Hematopoietic multipotent progenitor cell (in vitro differentiated cells): Measurements from ENCODE around the gene FOXRED1. TPM values are rescaled to one million over a fixed set of nuclear protein-coding genes. Genes with fewer than 3 reads are reported as not detected.
"Not testable (repeated sequence)": the region's sequence is repeated elsewhere in the genome, so short reads cannot be mapped to it uniquely, and the experiment has no call there.

ENCODE experiments used
- DNase-seq, 3 donors: peaks; one replicate each; pipeline ENCODE4 v3.0.0-alpha.2; 2011 to 2015; ENCODE audit warnings: low read depth in 2 of 3, low spot score in 2 of 3
- total RNA-seq: library from RNA; depleted of rRNA; stranded (reverse); fragments of >200 nt; gene quantifications from one replicate; pipeline ENCODE4 v1.2.3, GENCODE V29; 2012

FOXRED1 gene
- total RNA-seq, result 17.2 TPM

- peak; percentile 95 to 99 (median 99) for DNase-seq
Measured at GRCh38 chr11:126268708-126269579, at the start of gene FOXRED1, which contains the start of gene SRPRA. Gene FOXRED1 (plus strand): TSS chr11:126269154. CDS start chr11:126269207, 53 bp downstream. Gene SRPRA (minus strand): TSS chr11:126268895. CDS start chr11:126268804, 91 bp downstream.

GRCh38 chr11:126219547-126219946 is 49.4 kb upstream of the FOXRED1 start:
- DNase-seq, result no peak

- no peak for DNase-seq
Measured at GRCh38 chr11:126224647-126225294, 44.2 kb upstream of the FOXRED1 start.

GRCh38 chr11:126225295-126225665 is 43.7 kb upstream of the FOXRED1 start:
- no peak for DNase-seq

GRCh38 chr11:126226334-126227084 is 42.4 kb upstream of the FOXRED1 start:
- no peak for DNase-seq

GRCh38 chr11:126229858-126230540 is 39.0 kb upstream of the FOXRED1 start:
- no peak for DNase-seq

- no peak for DNase-seq
Measured at GRCh38 chr11:126231725-126232459, 37.1 kb upstream of the FOXRED1 start.

GRCh38 chr11:126232683-126233082 is 36.3 kb upstream of the FOXRED1 start:
- no peak for DNase-seq

- DNase-seq, result no peak
Measured at GRCh38 chr11:126233391-126233790, 35.6 kb upstream of the FOXRED1 start.

- DNase-seq, result no peak
Measured at GRCh38 chr11:126246636-126247035, 22.3 kb upstream of the FOXRED1 start.

- no peak for DNase-seq
Measured at GRCh38 chr11:126253265-126253664, 15.7 kb upstream of the FOXRED1 start.

GRCh38 chr11:126254819-126255218 is 14.1 kb upstream of the FOXRED1 start:
- DNase-seq, result no peak

GRCh38 chr11:126255507-126255906 is 13.4 kb upstream of the FOXRED1 start:
- DNase-seq, result not testable (repeated sequence)

- no peak for DNase-seq
Measured at GRCh38 chr11:126256216-126256615, 12.7 kb upstream of the FOXRED1 start.

- no peak for DNase-seq
Measured at GRCh38 chr11:126257144-126257543, 11.8 kb upstream of the FOXRED1 start.

GRCh38 chr11:126257764-126258163 is 11.2 kb upstream of the FOXRED1 start:
- no peak for DNase-seq

GRCh38 chr11:126262216-126262615 is 6.7 kb upstream of the FOXRED1 start:
- no peak for DNase-seq

GRCh38 chr11:126263489-126263888 is 5.5 kb upstream of the FOXRED1 start:
- DNase-seq, result no peak

- DNase-seq, result peak in 1 of 3 donors; percentile 31
Measured at GRCh38 chr11:126265811-126266210, 3.1 kb upstream of the FOXRED1 start.

GRCh38 chr11:126267650-126268049 is 1.3 kb upstream of the FOXRED1 start:
- DNase-seq, result no peak
